SJCRH30 (cell line): ENCODE measurements around the gene ZNF326. TPM values are rescaled to one million over a fixed set of nuclear protein-coding genes. Genes with fewer than 3 reads are reported as not detected.
A peak's percentile ranks its signal among the peaks of the same experiment; 100 is the strongest.
"Not testable (repeated sequence)": the region's sequence is repeated elsewhere in the genome, so short reads cannot be mapped to it uniquely, and the experiment has no call there.

ENCODE experiments used
- DNase-seq, 2 experiments: peaks; one replicate each; pipeline ENCODE4 v3.0.0-alpha.2; 2015 to 2020
- H3K27ac ChIP-seq: fragments of 250-450 bp; sonication (Bioruptor Pico); 2 replicates; pipeline ENCODE4 v1.5.1; 2020; ENCODE audit warnings: mild to moderate bottlenecking, moderate library complexity
- H3K27me3 ChIP-seq: fragments of 250-450 bp; sonication (Bioruptor Pico); 2 replicates; pipeline ENCODE4 v1.5.1; 2020; ENCODE audit warnings: mild to moderate bottlenecking, moderate library complexity
- H3K36me3 ChIP-seq: fragments of 250-450 bp; sonication (Bioruptor Pico); 2 replicates; pipeline ENCODE4 v1.5.1; 2020; ENCODE audit warnings: mild to moderate bottlenecking, moderate library complexity
- H3K4me1 ChIP-seq: fragments of 250-450 bp; sonication (Bioruptor Pico); 2 replicates; pipeline ENCODE4 v1.5.1; 2020; ENCODE audit warnings: mild to moderate bottlenecking, moderate library complexity
- H3K4me3 ChIP-seq: fragments of 250-450 bp; sonication (Bioruptor Pico); 2 replicates; pipeline ENCODE4 v1.5.1; 2020; ENCODE audit warnings: mild to moderate bottlenecking, moderate library complexity
- H3K9me3 ChIP-seq: fragments of 250-450 bp; sonication (Bioruptor Pico); replicated peaks from 2 replicates; pipeline ENCODE4 v1.5.1; 2020; ENCODE audit warnings: mild to moderate bottlenecking, moderate library complexity
- total RNA-seq: library from RNA; depleted of rRNA; stranded (reverse); fragments of >200 nt; shearing (Covaris generic); gene quantifications from 2 replicates; pipeline ENCODE4 v1.2.3, GENCODE V29; 2014

The ZNF326 gene
- total RNA-seq, 1 experiment from 2014 or later = 25.8 TPM

- H3K27ac ChIP-seq = no peak overlapping the region
- no peaks in the 10 kb centered on the region for H3K9me3 ChIP-seq
- H3K27me3 ChIP-seq = no peaks in the 10 kb centered on the region
- H3K4me1 ChIP-seq = no peaks in the 10 kb centered on the region
- H3K36me3 ChIP-seq = peaks cover 42% of the 10 kb centered on the region
- H3K4me3 ChIP-seq = no peak overlapping the region
- no peak for DNase-seq
Measured at GRCh38 chr1:89999628-90000027, 4.7 kb downstream of the ZNF326 start.

- Histone ChIP-seq H3K36me3 (peaks cover 54% of the 10 kb centered on the region), H3K27ac (no peak overlapping the region), H3K4me1 (no peaks in the 10 kb centered on the region), H3K9me3 (no peaks in the 10 kb centered on the region), H3K4me3 (no peak overlapping the region), H3K27me3 (no peaks in the 10 kb centered on the region)
- DNase-seq = no peak
Measured at GRCh38 chr1:90000934-90001676, 6.2 kb downstream of the ZNF326 start.

GRCh38 chr1:90007979-90008404 lies 13.1 kb downstream of the ZNF326 start:
- H3K36me3 ChIP-seq = peaks cover 67% of the 10 kb centered on the region
- no peak overlapping the region for H3K27ac ChIP-seq
- H3K9me3 ChIP-seq = no peaks in the 10 kb centered on the region
- no peaks in the 10 kb centered on the region for H3K4me1 ChIP-seq
- DNase-seq = no peak
- H3K27me3 ChIP-seq = no peaks in the 10 kb centered on the region
- no peak overlapping the region for H3K4me3 ChIP-seq

DNA sequence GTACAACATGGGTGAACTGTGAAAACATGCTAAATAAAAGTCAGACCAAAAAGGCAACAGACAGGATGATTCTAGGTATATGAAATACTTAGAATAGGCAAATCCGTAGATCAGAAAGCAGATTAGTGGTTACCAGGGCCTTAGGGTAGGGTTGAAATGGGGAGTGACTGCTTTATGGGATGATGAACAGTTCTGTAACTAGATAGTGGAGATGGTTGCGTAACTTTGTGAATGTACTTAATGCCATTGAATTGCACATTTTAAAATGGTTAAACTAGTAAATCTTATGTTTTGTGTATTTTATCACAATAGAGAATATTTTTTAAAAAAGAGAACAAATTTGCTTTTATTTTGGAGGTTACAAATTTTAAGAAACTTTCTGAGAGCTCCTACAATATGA lies 17.4 kb downstream of the ZNF326 start:
- DNase-seq = no peak
- H3K4me3 ChIP-seq = no peak overlapping the region

GRCh38 chr1:90023691-90024090 lies 28.8 kb downstream of the ZNF326 start:
- no peak overlapping the region for H3K4me3 ChIP-seq
- no peaks in the 10 kb centered on the region for H3K4me1 ChIP-seq
- H3K27me3 ChIP-seq = no peaks in the 10 kb centered on the region
- H3K27ac ChIP-seq = no peak overlapping the region
- no peak for DNase-seq
- H3K36me3 ChIP-seq = peaks cover 91% of the 10 kb centered on the region
- peaks cover 4% of the 10 kb centered on the region; the same call in 1 of the 2 replicates for H3K9me3 ChIP-seq

More for the DNA sequence above, 17.4 kb downstream of the ZNF326 start:
- no peaks in the 10 kb centered on the region for H3K4me1 ChIP-seq
- no peaks in the 10 kb centered on the region for H3K27me3 ChIP-seq
- peaks cover 81% of the 10 kb centered on the region for H3K36me3 ChIP-seq
- no peaks in the 10 kb centered on the region for H3K9me3 ChIP-seq
- H3K27ac ChIP-seq = no peak overlapping the region

DNA sequence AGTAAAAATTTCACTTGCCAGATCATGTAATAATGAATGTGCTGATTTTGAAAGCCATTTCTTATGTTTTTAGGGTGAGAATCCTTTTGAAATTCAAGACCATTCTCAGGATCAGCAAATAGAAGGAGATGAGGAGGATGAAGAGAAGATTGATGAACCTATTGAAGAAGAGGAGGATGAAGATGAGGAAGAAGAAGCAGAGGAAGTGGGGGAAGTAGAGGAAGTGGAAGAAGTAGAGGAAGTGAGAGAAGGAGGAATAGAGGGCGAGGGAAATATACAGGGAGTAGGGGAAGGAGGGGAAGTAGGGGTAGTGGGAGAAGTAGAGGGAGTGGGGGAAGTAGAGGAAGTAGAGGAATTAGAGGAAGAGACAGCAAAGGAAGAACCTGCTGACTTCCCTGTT lies 32.4 kb downstream of the ZNF326 start:
- Histone ChIP-seq H3K27ac (no peak overlapping the region), H3K4me3 (no peak overlapping the region), H3K36me3 (peaks cover 78% of the 10 kb centered on the region), H3K27me3 (no peaks in the 10 kb centered on the region), H3K4me1 (no peaks in the 10 kb centered on the region), H3K9me3 (peaks cover 4% of the 10 kb centered on the region; the same call in 1 of the 2 replicates)
- DNase-seq = no peak

DNA sequence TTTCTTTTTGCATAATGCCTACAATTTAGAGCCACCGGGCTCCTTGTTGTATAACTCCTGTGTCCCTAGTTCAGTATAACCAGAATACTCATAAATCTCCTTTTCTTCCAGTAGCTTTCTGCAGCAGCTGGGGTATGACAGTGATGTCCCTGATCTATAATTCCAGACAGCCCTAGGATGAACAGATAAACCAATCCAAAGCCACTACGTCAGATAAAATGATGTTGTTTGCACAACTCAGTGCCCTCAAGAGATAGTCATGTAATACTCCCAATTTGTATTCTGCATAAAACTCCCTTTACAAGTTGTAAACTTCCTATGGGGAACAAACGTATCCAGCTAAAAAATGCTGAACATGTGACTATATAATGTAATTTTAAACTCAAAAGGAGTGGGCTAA lies 44.7 kb downstream of the ZNF326 start:
- Histone ChIP-seq H3K36me3 (no peaks in the 10 kb centered on the region), H3K4me3 (no peak overlapping the region)
- DNase-seq = no peak

DNA sequence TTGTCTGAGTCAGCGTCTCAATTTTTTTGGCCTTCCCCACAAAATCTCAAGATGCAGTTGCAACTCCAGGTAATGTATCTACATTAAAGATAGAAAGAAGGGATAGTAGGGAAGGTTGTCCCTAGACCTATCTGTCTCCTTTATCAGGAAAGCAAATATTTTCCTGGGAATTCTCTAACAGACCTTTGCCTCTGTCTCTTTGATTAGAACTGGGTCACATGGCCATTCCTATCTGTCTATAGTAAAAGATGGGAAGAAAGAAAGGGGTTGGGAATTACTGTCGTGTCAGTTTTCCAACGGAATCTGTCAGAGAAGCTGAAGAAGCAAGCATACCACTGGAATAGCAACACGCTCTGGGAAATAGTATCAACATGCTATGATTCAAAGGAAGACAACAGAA lies 48.7 kb downstream of the ZNF326 start:
- no peaks in the 10 kb centered on the region for H3K27me3 ChIP-seq
- H3K4me1 ChIP-seq = no peaks in the 10 kb centered on the region
- no peak for DNase-seq
- H3K27ac ChIP-seq = no peak overlapping the region
- H3K36me3 ChIP-seq = no peaks in the 10 kb centered on the region
- no peak overlapping the region for H3K4me3 ChIP-seq
- no peaks in the 10 kb centered on the region for H3K9me3 ChIP-seq

More for the DNA sequence above, 44.7 kb downstream of the ZNF326 start:
- no peaks in the 10 kb centered on the region for H3K4me1 ChIP-seq
- H3K27me3 ChIP-seq = no peaks in the 10 kb centered on the region
- H3K27ac ChIP-seq = no peak overlapping the region
- no peaks in the 10 kb centered on the region for H3K9me3 ChIP-seq

DNA sequence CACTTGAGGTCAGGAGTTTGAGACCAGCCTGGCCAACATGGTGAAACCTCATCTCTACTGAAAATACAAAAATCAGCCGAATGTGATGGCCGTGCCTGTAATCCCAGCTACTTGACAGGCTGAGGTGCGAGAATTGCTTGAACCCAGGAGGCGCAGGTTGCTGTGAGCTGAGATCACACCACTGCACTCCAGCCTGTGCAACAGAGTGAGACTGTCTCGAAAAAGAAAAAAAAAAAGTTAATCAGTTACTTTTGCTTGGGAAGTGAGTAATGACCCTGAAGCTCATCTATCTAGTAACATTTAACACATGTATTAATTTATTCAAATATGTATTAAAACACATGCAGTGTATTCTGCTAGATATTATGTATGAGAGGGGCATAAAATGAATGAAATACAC lies 49.4 kb downstream of the ZNF326 start:
- H3K36me3 ChIP-seq = no peaks in the 10 kb centered on the region
- no peak overlapping the region for H3K27ac ChIP-seq
- H3K9me3 ChIP-seq = no peaks in the 10 kb centered on the region
- no peak overlapping the region for H3K4me3 ChIP-seq
- H3K4me1 ChIP-seq = no peaks in the 10 kb centered on the region
- H3K27me3 ChIP-seq = no peaks in the 10 kb centered on the region
- DNase-seq = no peak

DNA sequence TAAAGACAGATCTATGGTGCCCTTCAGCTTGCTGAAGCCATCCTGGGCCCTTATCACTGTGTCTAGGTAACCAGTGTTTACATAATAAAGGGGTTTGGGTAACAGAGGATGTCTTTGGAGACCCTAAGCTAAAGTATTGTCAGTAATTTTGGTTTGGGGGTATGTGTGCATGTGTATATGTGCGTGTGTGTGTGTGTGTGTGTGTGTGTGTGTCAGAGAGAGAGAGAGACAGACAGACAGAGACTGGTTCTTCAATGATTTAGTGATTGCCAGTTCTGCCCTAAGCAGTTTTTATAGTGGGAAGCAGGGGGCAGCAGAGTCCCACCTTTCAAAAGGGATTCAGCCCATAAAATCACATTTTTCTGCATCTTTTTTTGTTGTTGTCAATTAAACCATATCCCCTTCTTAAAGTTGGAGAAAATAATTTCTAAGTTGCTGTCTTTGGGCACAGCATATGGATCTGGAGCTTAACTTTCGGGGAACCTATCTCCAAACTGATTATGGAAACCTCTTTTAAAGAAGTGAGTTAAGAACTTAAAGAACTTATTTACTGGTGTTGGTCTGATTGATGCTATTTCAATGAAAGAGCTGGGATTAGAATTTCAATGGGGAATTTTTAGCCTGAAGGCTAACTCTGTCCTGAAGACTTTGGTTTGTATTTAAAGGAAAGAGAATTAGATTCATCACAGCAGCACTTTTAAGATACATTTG lies 51.1 kb downstream of the ZNF326 start:
- Histone ChIP-seq H3K4me1 (no peaks in the 10 kb centered on the region), H3K9me3 (no peaks in the 10 kb centered on the region), H3K27ac (no peak overlapping the region), H3K27me3 (no peaks in the 10 kb centered on the region), H3K36me3 (no peaks in the 10 kb centered on the region), H3K4me3 (no peak overlapping the region)
- DNase-seq = peak; percentile 9 to 54

GRCh38 chr1:90046635-90047034 lies 51.7 kb downstream of the ZNF326 start:
- no peaks in the 10 kb centered on the region for H3K27me3 ChIP-seq
- no peak overlapping the region for H3K4me3 ChIP-seq
- H3K9me3 ChIP-seq = no peaks in the 10 kb centered on the region
- H3K4me1 ChIP-seq = no peaks in the 10 kb centered on the region
- DNase-seq = no peak
- H3K36me3 ChIP-seq = no peaks in the 10 kb centered on the region
- no peak overlapping the region for H3K27ac ChIP-seq

DNA sequence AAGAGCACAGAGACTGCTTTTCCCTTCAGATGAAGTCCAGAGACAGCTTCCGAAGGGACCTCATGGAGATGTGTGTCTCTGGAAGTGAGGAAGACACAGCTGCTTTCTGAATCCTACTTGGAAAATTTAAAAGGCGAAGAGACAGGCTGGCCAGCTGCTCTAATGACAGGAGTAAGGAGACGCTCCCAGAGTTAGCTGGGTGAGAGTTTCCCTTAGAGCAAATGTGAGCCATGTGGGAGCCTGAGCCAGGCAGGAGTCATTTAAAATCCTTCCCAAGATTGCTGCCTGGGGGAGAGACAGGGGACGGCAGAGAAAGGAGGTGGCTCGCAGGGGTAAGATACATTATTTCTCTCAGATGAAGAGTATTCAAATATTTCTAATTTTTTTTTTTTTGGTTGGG lies 53.1 kb downstream of the ZNF326 start:
- Histone ChIP-seq H3K4me3 (no peak overlapping the region), H3K27ac (no peak overlapping the region), H3K9me3 (no peaks in the 10 kb centered on the region), H3K4me1 (no peaks in the 10 kb centered on the region), H3K36me3 (no peaks in the 10 kb centered on the region), H3K27me3 (no peaks in the 10 kb centered on the region)
- DNase-seq = peak in 1 of 2 experiments; percentile 14

GRCh38 chr1:90062700-90063643 lies 68.1 kb downstream of the ZNF326 start:
- H3K27me3 ChIP-seq, H3K27ac ChIP-seq, H3K36me3 ChIP-seq, H3K4me1 ChIP-seq, DNase-seq, H3K9me3 ChIP-seq: not testable (repeated sequence)
- peak overlapping the region; percentile 17; the same call in 1 of the 2 replicates for H3K4me3 ChIP-seq

DNA sequence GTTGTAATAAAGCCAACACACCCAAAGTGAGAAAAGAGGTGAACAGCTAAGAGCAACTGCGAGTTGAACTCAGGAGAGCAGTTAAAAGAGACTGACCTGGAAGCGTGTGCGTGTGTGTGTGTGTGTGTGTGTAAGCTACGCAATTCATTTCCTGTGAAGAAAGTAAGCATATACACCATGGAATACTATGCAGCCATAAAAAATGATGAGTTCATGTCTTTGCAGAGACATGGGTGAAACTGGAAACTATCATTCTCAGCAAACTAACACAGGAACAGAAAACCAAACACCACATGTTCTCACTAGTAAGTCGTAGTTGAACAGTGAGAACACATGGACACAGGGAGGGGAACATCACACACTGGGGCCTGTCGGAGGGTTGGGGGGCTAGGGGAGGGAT lies 69.2 kb downstream of the ZNF326 start:
- H3K27me3 ChIP-seq, H3K4me3 ChIP-seq, H3K4me1 ChIP-seq, DNase-seq, H3K9me3 ChIP-seq, H3K36me3 ChIP-seq, H3K27ac ChIP-seq: not testable (repeated sequence)
